Mucosa of descending colon (tissue), 3 donors: ENCODE data around the gene OR2Y1. TPM values are rescaled to one million over a fixed set of nuclear protein-coding genes. Genes with fewer than 3 reads are reported as not detected.

Source experiments
- ATAC-seq: fragments of 200-7000 bp; cut with Tn5 transposase; one replicate; pipeline ENCODE4 v1.9.1; 2020; ENCODE audit warnings: mild to moderate bottlenecking, moderate library complexity
- DNase-seq, 3 donors: peaks; one replicate each; pipeline ENCODE4 v3.0.0-alpha.2; 2020
- H3K36me3 ChIP-seq: fragments of 200-600 bp; one replicate; pipeline ENCODE4 v1.8.0; 2021; ENCODE audit warnings: low read depth, mild to moderate bottlenecking
- H3K4me1 ChIP-seq: fragments of 200-600 bp; one replicate; pipeline ENCODE4 v1.8.0; 2021; ENCODE audit warnings: low read depth, mild to moderate bottlenecking
- H3K4me3 ChIP-seq: fragments of 200-600 bp; one replicate; pipeline ENCODE4 v1.8.0; 2021; ENCODE audit warnings: mild to moderate bottlenecking
- H3K9me3 ChIP-seq: fragments of 200-600 bp; one replicate; pipeline ENCODE4 v1.8.0; 2021; ENCODE audit warnings: mild to moderate bottlenecking
- CTCF ChIP-seq: fragments of 200-600 bp; IDR thresholded peaks from one replicate; pipeline ENCODE4 v1.8.0; 2022; ENCODE audit warnings: antibody characterized with exemption, mild to moderate bottlenecking
- intact Hi-C, 2 donors: fragments of 100-400 bp; cut with DNase I in 1 of 2; cut with micrococcal nuclease in 1 of 2; formaldehyde crosslinking; loops; one replicate each; pipeline versions ENCODE4 v1.11.0 to v1.11.1; 2022; cut with DNase I, micrococcal nuclease
- total RNA-seq, 3 donors: library from RNA; stranded (reverse); fragmentation: NEBNext Ultra II Directional in 2 of 3; extraction: Animal tissue kit (Norgen Biotek cat#: 25700) in 2 of 3; gene quantifications; one replicate each; pipeline versions ENCODE4 v1.2.1 to v1.2.4, GENCODE V29; 2021 to 2023
- donor health status: DM: no; HTN: no; CAD: no; lungs with moderate emphysema.
- donor health status: DM: no; HTN: no; CAD: no.
- donor health status: DM: no; HTN: yes; CAD: no.

The OR2Y1 gene
- total RNA-seq, 3 donors from 2014 or later, result not detected

GRCh38 chr5:180736536-180736935 lies 3.3 kb downstream of the OR2Y1 start:
- Histone ChIP-seq H3K36me3 (no peaks in the 10 kb centered on the region), H3K4me1 (no peaks in the 10 kb centered on the region), H3K9me3 (no peaks in the 10 kb centered on the region), H3K4me3 (no peak overlapping the region)
- intact Hi-C loops, result no loop called here
- ATAC-seq, result no peak
- DNase-seq, result no peak
- no peak for TF ChIP-seq CTCF

GRCh38 chr5:180724944-180725343 lies 14.9 kb downstream of the OR2Y1 start:
- ATAC-seq, result no peak
- H3K4me1 ChIP-seq, result no peaks in the 10 kb centered on the region
- DNase-seq, result no peak
- H3K36me3 ChIP-seq, result no peaks in the 10 kb centered on the region
- intact Hi-C loops, result no loop called here
- no peaks in the 10 kb centered on the region for H3K9me3 ChIP-seq
- TF ChIP-seq CTCF, result no peak
- H3K4me3 ChIP-seq, result no peak overlapping the region

GRCh38 chr5:180723936-180724335 lies 15.9 kb downstream of the OR2Y1 start:
- intact Hi-C loops, result no loop called here
- Histone ChIP-seq H3K36me3 (no peaks in the 10 kb centered on the region), H3K9me3 (no peaks in the 10 kb centered on the region), H3K4me3 (no peak overlapping the region), H3K4me1 (no peaks in the 10 kb centered on the region)
- TF ChIP-seq CTCF, result no peak
- ATAC-seq (no peak), DNase-seq (no peak)

GRCh38 chr5:180720486-180720885 lies 19.4 kb downstream of the OR2Y1 start:
- intact Hi-C loops, result no loop called here
- DNase-seq (no peak), ATAC-seq (no peak)
- no peak for TF ChIP-seq CTCF
- no peaks in the 10 kb centered on the region for H3K4me1 ChIP-seq
- no peaks in the 10 kb centered on the region for H3K9me3 ChIP-seq
- no peak overlapping the region for H3K4me3 ChIP-seq
- no peaks in the 10 kb centered on the region for H3K36me3 ChIP-seq

- H3K4me1 ChIP-seq, result no peaks in the 10 kb centered on the region
- intact Hi-C loops, result no loop called here
- H3K36me3 ChIP-seq, result no peaks in the 10 kb centered on the region
- TF ChIP-seq CTCF, result no peak
- H3K4me3 ChIP-seq, result no peak overlapping the region
- DNase-seq, result no peak
- ATAC-seq, result no peak
- no peaks in the 10 kb centered on the region for H3K9me3 ChIP-seq
These were observed 20.1 kb downstream of the OR2Y1 start for GRCh38 chr5:180719781-180720180.

GRCh38 chr5:180718810-180719453 lies 20.9 kb downstream of the OR2Y1 start:
- intact Hi-C loops, result no loop called here
- Histone ChIP-seq H3K4me3 (no peak overlapping the region), H3K4me1 (no peaks in the 10 kb centered on the region), H3K9me3 (no peaks in the 10 kb centered on the region), H3K36me3 (no peaks in the 10 kb centered on the region)
- TF ChIP-seq CTCF, result peak; percentile 29
- ATAC-seq (no peak), DNase-seq (peak in 1 of 3 donors; percentile 43)
